GM18868 (cell line): ENCODE results near the gene SLC25A1.
"Not testable (repeated sequence)": the region's sequence is repeated elsewhere in the genome, so short reads cannot be mapped to it uniquely, and the experiment has no call there.

Source experiments
- ATAC-seq: cut with Tn5 transposase; IDR thresholded peaks from one replicate; pipeline ENCODE4 v1.9.1; 2021; ENCODE audit warnings: mild to moderate bottlenecking, moderate library complexity; ENCODE audit not compliant: unreplicated experiment

Gene SLC25A1

GRCh38 chr22:19207401-19207808 lies 28.9 kb upstream of the SLC25A1 start:
- ATAC-seq: no peak

- ATAC-seq: no peak
Measured at GRCh38 chr22:19206287-19206686, 27.8 kb upstream of the SLC25A1 start.

- ATAC-seq: no peak
Measured at GRCh38 chr22:19204640-19205039, 26.1 kb upstream of the SLC25A1 start.

GRCh38 chr22:19203834-19204233 lies 25.3 kb upstream of the SLC25A1 start:
- ATAC-seq: no peak

DNA sequence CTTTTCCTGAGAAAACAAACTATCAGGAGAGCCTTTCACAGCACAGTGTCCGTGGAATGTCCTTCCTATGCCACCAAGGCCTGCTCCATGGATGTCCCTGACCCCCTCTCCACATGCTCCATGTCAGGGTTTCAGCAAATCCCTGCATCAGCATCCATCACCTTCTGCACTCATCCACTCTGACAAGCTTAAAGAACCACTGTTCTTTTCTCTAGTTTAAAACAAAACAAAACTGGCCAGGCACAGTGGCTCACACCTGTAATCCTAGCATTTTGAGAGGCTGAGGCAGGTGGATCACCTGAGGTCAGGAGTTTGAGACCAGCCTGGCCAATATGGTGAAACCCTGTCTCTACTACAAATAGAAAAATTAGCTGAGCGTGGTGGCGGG lies 24.3 kb upstream of the SLC25A1 start:
- not testable (repeated sequence) for ATAC-seq

- ATAC-seq: no peak
Measured at GRCh38 chr22:19201869-19202798, 23.6 kb upstream of the SLC25A1 start.

GRCh38 chr22:19201130-19201868 lies 22.8 kb upstream of the SLC25A1 start:
- no peak for ATAC-seq

DNA sequence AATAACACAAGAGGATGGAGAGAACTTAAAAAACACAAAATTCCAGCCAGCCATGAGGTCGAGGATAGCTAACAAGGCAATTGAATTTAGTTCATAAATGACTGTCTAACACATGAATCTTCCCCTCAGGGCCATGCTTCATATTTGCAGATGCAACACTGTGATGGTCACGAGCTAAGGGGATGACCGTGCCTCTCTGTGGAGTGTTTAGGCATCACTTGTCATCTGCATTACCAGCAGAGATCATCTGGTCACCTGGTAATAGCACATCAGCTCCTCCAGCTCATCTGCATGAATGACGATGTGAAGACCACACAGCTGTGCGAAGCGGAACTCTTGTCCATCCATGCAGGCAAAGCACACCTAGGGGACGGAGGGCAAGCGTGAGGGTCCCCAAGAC lies 20.9 kb upstream of the SLC25A1 start:
- no peak for ATAC-seq

DNA sequence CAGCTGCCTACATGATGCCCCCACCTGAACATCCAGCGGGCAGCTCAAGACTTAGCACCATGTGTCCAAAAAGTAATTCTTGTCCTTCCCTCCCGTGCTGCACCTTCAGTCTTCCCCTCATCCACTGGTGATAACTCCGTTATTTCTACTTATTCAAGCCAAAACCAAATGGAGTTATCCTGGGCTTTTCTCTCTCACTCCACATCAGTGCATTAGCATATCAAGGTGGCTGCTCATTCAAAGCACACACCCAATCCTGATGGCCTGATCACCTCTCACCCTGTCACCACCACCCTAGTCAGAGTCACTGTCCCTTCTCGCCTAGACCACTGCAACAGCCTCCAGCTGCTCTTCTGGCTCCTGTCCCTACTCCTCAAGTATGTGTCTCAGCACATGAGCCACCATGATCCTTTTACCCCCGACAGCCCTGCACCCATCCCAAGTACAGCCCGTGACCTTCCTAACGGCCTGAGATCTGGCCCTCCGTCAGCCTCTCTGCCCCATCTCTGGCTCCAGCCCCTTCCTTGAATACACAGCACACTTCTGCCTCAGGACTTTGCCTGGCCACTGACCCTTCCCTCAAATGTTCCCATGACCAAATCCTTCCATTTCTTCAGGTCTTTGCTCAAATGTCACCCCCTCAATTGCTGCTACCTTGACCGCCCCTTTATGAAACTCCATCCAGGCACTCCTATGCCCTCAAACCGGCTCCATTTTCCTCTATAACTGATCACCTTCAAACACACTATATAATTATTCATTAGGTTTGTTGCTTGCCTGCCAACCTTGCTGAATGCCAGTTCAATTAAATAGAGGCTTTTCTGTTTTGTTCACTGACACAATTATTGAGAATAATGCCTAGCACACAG lies 19.7 kb upstream of the SLC25A1 start:
- no peak for ATAC-seq

- ATAC-seq: no peak
Measured at GRCh38 chr22:19196841-19197612, 18.5 kb upstream of the SLC25A1 start.

DNA sequence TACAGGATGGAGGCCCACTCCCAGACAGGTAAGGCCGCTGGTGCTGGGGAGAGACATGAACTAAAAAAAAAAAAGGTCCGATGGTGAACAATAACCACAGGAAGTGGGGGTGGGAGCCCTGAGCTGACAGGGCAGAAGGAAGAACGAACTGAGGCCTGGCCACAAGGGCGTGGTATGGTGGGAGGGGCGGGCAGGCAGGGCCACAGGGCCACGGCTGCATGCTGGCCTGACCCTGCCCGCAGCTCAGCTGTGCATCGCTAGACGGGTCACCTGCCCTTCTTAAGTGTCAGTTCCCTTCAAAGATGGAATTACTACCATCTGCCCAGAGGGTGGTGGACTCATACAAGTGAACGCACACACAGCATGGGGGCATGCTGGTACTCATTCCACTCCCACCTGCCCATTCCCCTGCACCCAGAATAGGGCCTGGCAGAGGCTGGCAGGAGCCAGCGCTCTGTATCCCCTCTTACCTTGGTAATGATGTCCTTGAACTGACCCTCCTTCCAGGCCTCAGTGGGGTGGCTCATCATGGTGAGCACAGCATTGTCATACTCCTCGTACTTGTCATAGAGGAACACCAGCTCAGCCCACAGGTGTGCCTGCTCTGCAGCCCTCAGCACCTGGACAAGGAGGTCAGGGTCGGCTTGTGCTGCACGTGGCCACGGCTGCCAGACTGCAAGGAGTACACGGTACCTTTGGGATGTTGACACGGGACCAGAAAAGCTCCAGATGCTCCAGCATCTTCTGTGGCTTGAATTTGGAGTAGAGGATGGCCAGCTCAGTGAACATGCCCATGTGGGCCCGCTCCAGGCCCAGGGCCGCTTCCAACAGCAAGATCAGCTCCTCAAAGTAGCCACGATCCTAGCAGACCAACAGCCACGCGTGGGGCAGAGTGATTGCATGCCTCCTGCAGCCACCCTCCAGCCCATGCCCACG lies 17.5 kb upstream of the SLC25A1 start:
- no peak for ATAC-seq

DNA sequence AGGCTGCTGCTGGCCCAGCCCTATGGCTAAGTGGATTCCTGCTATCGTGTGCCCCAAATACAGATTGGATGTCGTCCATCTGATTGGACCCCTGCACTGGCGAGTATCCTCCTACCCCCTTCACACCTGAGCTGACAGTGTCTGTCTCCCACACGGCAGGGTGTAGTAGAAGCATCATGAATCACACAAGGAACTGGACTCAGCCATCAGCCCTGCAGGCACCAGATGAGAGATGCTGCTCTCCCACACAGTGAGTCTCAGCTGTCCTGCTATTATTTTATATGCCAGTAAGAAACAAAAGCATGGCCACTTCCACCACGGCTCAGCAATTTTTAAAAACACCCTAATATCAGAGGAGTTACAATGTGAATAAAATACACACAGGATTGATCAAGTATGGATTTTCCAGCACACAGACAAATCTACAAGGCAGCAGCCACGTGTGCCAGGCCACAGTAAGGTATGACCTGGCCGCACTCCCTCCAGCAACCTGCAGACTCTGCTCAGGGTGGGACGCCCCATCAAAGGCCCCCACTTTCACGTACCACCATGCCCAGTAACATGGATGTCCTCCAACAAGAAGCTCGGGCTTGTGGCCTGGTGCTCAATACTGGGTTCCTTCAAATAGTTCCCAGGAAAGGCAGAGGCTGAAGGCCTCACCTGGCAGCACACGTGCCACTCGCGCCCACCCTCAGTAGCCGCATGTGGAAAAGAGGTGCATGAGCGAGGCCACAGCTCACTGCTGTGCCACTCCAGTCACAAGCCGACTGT lies 16.4 kb upstream of the SLC25A1 start:
- no peak for ATAC-seq

- ATAC-seq: no peak
Measured at GRCh38 chr22:19193879-19194278, 15.3 kb upstream of the SLC25A1 start.

DNA sequence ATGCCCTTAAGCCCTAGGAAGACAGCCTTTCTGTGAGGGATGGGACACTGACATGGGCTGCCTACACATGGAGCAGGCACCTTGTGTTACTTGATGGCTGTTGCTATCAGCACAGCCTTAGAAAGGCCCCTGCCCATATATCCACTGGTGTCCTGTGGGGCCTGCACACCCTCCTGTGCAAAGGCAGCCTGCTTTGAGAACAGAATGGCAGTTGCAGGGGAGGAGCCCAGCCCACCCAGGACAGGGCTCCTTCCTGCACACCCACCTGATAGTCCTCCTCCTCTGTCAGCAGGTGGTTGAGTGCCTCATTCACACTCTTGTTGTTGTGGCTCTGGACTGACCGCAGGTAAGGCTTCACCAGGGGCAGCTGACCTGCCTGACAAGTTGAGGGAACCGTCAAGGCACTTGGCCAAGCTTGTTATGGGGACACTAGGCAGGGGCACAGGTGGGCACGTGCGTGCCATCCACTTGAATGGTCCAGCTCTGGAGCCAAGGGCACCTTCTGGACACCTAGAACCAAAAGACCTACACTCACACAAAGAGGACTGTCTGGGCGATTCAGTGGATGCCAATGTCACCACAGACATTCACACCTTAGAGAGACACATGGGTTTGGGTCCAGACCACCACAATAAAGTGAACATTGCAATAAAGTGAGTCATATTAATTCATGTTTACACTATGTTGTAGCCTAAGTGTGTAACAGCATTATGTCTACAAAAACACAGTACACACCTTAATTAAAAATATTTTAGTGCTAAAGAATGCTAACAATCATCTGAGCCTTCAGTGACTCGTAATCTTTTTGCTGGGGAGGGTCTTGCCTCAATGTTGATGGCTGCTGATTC lies 9.4 kb upstream of the SLC25A1 start:
- ATAC-seq: no peak

- ATAC-seq: no peak
Measured at GRCh38 chr22:19184276-19184997, 5.9 kb upstream of the SLC25A1 start.

- no peak for ATAC-seq
Measured at GRCh38 chr22:19183216-19183615, 4.7 kb upstream of the SLC25A1 start.
